ENCODE results near the gene MYOZ3.

Gene MYOZ3

DNA sequence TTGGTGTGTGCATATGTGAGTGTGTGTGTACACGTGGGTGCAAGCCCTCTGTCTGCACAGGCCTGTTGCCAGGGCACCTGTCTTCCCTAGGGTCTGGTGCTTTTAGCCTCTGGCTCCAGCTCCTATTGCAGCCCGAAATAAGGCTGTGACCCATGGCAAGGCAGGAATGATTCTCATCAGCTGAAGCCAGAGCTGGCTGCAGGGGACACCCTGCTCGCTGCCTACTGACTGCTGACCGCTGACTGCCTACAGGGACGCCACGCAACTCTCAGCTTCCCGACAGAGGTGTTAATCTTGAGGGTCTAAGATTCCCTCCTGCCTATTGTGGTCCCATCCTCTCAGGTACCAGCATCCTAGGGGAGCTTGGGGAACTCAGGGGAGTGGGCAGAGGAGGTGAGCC is at the start of gene MYOZ3:
TSS of gene MYOZ3 (plus strand) at position 166 of the 400 bp plus-strand sequence. CDS start 1,691 bp downstream, outside the sequence.
- no peak for DNase-seq (ENCODE audit: low read depth)

- no peak for DNase-seq (ENCODE audit: low read depth)
Observed at GRCh38 chr5:150612405-150612804, 48.6 kb upstream of the MYOZ3 start.

- no peak for DNase-seq (ENCODE audit: low read depth)
Observed at GRCh38 chr5:150612905-150613670, 48.0 kb upstream of the MYOZ3 start.

DNA sequence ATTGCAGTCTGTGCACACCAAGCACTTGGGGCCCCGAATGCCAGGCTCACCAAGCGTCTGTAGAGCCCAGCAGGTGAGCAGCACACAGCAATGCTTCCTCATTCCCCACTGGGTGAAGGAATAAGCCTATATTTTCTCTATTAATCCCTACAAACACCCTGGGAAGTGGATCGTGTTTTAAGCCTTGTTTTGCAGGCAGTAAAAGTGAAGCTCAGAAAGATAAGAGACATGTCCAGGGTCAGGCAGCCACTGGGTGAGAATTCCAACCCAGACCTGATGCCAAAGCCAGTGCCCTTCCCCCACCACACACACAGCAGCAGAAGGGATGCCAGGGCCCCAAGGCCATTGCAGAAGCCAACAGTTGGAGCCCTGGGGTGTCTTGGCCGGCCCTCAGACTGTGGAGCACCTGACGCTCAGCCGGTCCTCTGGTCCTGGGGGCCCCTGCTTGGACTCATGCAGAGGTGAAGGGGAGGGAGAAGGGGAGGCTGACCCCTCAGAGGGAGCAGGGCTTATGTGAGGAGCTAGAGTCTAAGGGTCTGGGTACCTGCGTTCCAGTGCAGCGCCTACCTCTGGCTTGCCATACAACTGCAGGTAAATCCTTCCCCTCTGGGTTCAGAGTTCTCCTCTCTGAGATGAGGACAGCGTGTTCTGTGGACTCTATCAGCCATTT is 46.9 kb upstream of the MYOZ3 start:
- no peak for DNase-seq (ENCODE audit: low read depth)

GRCh38 chr5:150614661-150615060 is 46.4 kb upstream of the MYOZ3 start:
- no peak for DNase-seq (ENCODE audit: low read depth)

GRCh38 chr5:150615141-150615699 is 45.8 kb upstream of the MYOZ3 start:
- DNase-seq (ENCODE audit: low read depth) = no peak

GRCh38 chr5:150616024-150616470 is 45.0 kb upstream of the MYOZ3 start:
- DNase-seq (ENCODE audit: low read depth) = no peak

DNA sequence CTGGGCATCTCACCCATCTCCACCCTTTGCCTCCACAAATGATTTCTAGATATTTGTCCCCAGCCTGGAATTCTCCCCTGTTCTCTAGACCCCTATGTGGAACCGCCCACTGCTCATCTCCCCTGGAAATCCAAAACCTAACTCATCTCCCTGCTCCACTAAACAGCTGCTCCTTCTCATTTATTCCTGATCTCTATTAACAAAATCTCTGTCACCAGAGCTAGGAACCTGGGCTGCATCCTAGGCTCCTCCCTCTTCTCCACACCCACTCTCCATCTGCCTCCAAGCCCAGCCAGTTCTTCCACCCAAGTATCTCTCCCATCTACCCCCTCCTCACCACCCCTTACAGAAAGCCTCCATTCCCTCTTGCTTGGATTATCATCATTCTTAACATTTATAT is 44.5 kb upstream of the MYOZ3 start:
- DNase-seq (ENCODE audit: low read depth) = no peak

GRCh38 chr5:150618163-150618562 is 42.9 kb upstream of the MYOZ3 start:
- DNase-seq (ENCODE audit: low read depth) = no peak

GRCh38 chr5:150618588-150619281 is 42.3 kb upstream of the MYOZ3 start:
- no peak for DNase-seq (ENCODE audit: low read depth)

GRCh38 chr5:150619359-150620230 is 41.5 kb upstream of the MYOZ3 start:
- no peak for DNase-seq (ENCODE audit: low read depth)

- DNase-seq (ENCODE audit: low read depth) = no peak
Observed at GRCh38 chr5:150621301-150621700, 39.8 kb upstream of the MYOZ3 start.

DNA sequence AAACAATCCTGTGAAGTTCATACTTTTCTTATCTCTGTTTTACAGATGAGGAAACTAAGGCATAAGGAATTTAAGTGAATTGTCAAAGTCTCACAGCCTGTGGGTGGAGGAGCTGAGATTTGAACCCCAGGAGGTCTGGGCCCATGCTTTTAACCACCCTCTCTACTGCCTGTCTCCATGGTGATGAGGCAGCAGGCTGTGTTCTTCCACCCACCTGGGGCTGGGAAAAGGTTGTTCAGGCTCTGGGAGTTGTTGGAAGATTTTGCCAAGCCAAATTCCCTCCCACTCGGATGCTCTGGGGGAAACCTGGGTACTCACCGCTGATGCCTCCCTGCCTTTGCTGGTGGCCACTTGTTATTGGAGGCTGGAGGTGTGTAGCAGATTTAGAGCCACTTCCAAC is 38.9 kb upstream of the MYOZ3 start:
- no peak for DNase-seq (ENCODE audit: low read depth)

DNA sequence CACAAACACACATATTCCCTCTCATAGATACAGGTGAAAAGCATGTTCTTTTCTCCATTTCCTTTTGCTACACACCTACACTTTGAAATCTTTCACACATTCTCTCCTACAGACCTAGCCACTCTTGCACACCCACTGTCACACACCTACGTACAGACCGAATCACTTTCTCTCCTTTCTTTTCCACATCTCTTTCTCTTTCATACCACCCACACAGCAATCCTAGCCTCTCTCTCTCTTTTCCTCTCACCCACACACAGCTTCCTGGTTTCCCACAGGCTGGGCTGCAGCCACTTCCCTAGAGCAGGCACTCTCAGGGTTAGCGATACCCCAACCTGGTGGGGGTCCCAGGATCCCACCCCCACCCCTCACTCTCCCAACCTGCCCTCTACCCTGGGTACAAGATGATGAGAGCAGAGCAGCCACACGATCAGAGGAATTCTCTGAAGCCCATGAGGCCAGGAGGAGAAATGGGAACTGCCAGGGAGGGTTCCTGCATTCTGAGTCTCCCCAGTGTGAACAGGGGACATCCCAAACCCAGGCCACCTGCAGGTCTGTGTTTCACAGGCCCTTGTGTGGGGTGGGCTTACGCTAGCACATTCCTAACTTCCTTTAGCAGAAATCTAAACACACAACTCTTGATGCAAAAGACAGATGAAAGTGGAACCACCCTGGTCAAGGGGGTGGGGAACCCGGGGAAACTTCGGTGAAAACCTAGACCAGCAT is 37.7 kb upstream of the MYOZ3 start:
- no peak for DNase-seq (ENCODE audit: low read depth)

- DNase-seq (ENCODE audit: low read depth) = no peak
Observed at GRCh38 chr5:150623878-150624216, 37.2 kb upstream of the MYOZ3 start.

DNA sequence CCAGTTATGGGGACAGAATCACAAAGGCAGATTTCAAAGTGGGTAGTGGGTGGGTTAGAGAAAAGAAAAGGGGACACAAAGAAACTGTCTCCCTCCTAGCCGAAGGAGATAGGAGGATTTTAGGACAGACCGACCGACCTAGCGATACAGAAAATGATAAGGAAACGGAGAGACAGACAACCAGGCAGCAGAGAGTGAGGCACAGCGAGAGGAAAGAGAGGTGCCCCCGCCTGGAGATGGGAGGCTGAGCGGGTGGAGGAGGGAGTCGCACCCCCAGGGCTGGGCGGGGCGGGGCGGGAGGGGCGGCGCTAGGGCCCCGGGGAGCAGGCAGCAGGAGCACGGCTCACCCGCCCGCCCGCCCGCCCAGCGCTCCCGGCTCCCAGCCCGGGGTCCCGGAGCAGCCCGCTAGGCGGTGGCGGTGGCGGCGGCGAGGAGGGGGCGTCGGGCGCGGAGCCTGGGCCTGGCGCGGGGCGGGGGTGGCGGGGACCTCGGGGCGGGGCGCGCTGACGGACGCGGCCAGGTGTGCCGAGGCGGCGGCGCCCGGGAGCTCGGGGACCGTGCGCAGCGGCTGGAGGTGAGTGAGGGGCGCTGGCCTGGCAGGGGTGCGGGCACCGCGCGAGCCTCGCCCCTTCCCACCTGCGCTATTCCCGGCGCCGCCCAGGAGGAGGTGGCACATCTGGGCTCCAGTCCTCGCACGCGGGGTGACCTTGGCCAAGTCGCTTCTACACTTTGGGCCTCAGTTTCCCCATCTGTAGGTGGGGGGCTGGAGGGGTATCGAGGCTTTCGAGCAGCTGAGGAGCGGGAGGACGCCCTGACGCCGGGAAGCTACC is 36.5 kb upstream of the MYOZ3 start:
- no peak for DNase-seq (ENCODE audit: low read depth)

DNA sequence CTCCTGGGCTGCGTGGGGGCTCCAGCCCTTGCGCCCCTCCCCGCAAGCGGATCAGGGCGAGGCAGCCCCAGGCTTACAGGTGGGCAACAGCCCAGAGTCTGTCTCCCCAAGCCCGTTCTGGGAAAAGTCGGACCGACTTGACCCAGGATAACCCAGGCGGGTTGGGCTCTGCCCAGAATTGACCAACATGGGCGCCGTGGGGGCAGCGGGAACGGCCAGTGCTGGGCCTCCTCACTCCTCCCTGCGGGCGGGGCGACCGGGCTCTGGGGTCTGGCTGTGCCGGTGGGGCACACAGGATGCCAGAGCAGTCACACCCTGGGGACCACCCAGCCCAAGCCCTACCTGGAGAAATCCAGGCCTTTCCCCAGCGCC is 35.9 kb upstream of the MYOZ3 start:
- DNase-seq (ENCODE audit: low read depth) = no peak

DNA sequence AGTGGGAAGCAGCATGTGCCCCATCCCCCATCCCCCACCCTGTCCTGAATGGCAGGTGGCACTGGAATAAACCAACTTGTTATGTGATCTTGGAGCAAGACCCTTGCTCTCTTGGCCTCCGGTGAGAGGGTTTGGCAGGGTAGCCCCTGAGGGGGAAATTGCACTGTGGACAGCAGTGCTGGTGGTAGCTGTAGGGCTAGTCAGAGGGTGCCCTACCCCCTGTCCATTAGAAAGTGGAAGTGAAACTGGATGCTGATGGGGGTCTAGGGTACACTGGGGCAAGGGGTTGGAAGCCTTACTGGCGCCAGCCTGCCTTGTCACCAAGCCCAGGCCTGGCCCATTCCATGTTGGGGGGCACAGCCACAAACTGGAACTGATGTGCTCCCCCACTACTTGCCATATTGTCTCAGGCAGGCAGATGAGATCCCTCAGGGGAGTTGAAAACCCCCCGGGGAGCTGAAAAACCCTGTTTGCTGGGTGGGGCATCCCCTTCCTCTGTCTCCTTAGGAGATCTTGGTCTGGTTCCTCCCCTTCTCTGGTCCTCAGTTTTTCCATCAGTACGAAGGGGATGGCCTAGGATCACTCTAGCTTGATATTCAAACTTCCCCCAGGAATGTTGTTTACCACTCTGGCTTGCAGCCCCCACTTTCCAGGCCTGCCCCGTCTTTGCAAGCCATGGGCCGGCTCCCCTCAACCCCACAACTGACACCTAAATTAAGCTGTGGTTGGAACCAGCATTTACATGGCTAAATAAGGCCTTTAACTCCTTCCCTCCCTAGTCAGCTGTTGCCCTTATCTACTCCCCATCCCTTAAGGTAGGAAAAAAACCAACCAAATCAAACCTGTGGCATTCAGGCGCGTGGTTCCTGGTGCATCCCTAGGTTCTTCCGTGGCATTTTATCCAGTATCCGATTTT is 35.0 kb upstream of the MYOZ3 start:
- DNase-seq (ENCODE audit: low read depth) = no peak

DNA sequence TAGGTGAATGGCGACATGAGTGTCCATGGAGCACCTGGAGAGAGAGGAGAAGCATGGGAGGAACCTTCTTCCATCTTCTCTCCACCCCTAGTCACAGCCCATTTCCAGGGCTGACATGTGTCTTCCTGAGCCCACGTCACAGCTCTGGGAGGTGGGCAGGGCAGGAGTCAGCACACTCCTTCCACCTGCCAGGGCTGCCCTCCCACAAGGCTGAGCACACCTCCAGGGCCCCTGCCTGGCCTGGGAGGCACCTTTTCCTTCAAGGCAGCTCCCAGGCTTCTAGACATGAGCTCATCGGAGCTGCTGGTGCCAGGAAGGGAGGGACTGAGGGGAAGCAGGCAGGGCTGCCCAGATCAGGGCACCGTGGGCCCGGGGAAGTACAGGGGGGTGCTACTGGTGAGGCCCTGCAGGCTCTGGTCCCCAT is 34.2 kb upstream of the MYOZ3 start:
- DNase-seq (ENCODE audit: low read depth) = no peak

Measured in HS-5 (cell line).